GM19238 (cell line): Measurements from ENCODE around the gene NCS1.
"Not testable (repeated sequence)": the region's sequence is repeated elsewhere in the genome, so short reads cannot be mapped to it uniquely, and the experiment has no call there.

Experiments used
- DNase-seq: peaks from one replicate; pipeline ENCODE4 v3.0.0; 2011; ENCODE audit warnings: low spot score; ENCODE audit not compliant: insufficient read length

Gene NCS1

DNA sequence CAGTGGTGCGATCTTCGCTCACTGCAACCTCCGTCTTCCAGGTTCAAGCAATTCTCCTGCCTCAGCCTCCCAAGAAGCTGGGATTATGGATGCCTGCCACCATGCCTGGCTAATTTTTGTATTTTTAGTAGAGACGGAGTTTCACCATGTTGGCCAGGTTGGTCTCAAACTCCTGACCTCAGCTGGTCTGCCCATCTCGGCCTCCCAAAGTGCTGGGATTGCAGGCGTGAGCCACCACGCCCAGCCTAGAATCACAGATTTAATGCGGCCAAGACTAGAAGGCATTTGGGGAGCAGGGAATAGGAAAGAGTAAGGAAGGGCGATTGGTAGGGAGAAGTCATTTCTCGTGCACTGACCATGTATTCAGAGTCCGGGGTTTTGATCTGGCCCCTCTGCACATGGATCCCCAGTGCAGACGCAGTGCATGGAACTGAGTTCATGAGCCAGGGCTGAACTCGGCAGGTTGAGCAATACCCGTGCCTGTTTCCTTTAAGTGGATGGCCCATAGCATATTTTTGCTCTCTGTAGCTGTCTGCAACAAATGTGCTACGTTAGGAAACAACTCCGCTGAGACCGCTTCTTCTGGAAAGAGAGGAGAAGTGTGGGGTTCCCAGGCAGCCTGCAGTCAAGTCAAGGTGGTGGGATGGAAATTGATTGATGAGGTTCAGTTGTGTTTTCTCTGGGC, 90.0 kb downstream of the NCS1 start:
- no peak for DNase-seq

- DNase-seq: no peak
These were observed 90.6 kb downstream of the NCS1 start for GRCh38 chr9:130262771-130263170.

DNA sequence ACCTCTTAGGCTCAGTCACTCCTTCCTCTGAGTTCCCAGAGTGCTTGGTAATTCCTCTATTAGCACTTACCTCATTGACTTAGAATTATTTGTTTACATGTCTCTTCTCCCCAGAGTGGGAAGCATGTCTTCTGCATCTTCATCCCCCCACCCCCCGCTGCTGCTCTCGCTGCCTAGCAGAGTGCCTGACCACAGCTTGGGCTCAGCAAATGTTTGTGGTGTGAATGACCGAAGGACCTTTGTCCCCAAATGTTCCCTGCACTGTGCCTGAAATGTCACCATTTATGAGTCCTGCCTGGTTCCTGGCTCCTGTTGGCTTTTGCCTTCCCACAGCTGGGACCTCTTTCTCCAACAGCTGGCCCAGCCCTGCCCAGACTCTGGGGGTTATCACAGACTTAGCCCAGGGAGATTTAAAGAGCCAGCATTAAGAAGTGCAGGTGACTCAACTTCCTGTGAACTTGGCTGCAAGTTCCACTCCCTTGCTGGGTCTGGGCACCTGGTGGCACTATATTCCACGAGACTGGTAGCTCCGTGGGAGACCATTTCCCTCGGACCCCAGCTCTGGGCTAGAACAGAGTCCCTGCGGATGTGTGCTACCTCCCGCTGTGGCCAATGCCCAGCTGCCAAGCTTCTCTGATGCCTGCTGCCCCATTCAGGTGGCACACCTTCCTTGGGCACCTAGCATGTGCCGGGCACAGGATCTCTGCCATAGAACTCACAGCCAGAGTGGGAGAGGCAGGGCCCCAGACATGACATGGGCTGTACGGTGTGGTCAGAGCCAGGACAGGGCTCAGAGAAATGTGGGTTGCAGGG, 91.6 kb downstream of the NCS1 start:
- no peak for DNase-seq

GRCh38 chr9:130264414-130265350, 92.5 kb downstream of the NCS1 start:
- DNase-seq: no peak

DNA sequence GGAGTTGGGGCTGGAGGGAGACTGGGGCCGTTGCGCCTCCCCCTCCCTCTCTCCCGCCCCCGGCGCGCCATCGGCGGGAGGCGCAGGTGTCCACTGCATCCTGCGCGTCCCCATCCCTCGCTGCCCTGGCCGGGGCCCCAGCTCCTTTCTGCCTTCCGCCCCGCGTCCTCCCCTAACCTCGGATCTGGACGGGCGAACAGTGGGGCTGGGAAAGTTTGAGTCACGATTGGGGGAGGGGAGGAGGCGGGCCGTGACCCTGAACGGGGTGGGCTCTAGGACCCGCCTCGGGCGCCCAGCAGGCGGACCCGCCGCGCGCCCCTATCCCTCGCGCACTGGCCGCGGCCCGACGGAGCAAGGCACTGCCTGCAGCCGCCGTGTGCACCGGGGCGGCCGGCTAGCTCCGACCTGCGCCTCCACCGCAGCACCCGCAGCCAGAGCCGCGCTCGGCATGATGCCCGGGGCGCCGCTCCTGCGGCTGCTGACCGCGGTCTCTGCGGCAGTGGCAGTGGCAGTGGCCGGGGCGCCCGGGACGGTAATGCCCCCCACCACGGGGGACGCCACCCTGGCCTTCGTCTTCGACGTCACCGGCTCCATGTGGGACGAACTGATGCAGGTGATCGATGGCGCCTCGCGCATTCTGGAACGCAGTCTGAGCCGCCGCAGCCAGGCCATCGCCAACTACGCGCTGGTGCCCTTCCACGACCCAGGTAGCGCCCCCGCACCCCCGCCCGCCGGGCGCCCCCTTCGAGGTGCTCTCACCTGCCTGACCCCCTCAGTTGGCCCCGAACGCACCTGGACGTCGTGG, 93.4 kb downstream of the NCS1 start, which contains the start of gene HMCN2:
HMCN2 (plus strand) TSS at position 330 of the 805 bp plus-strand sequence; CDS start at position 449, 119 bp downstream.
- DNase-seq: no peak

- no peak for DNase-seq
These were observed 94.3 kb downstream of the NCS1 start for GRCh38 chr9:130266236-130267098.

GRCh38 chr9:130267930-130268329, 95.7 kb downstream of the NCS1 start:
- DNase-seq: no peak

DNA sequence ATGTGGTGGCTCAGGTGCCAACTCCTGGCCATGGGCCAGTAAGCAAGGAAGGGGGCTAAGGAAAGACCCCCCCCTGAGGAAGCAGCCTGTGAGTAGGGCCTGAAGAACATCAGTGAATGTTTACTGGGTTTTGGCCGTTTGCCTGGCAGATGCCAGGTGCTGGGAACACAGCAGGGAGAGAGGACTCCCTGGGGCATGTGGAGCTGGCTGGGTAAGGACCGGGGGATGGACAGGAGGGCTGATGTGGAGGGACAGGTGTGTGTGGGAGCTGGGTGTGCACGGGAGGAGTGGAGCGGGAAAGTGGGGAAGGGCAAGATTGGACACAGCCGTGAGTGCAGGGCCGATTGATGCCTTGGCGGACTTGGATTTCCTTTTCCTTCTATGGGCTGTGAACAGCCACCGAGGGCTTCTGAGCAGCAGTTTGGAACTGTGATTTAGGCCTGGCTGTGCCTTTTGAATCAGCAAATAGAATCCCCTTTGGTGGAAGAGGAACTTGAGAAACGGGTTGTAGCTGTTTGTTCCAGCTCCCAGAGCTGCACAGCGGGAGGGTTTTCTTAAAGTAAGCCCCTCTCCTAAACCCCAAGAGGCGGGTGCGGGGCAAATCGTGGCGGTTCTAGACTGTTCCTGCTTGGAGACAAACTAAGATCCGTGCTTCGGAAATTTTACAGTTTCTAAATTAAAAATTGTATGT, 96.5 kb downstream of the NCS1 start:
- DNase-seq: no peak

DNA sequence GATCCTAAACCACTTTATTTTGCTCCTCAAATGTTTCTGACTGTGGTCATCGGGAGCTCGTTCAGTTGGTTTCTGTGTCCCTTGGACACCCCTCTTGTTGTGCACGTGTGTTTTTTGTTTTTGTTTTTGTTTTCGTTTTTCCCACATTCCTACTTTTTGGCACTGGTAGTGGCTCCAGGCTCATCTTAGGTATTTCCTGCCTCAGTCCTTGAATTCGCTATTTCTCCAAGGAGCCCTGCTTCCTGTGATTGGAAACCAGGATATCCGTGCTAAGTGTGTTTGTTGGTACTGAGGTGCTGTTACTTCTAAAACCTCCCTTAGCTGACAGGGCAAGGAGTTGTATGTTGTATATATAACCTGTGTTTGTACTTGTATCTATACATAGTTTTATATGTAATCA, 99.3 kb downstream of the NCS1 start:
- no peak for DNase-seq

GRCh38 chr9:130275156-130275555, 103.0 kb downstream of the NCS1 start:
- DNase-seq: no peak

- no peak for DNase-seq
These were observed 103.9 kb downstream of the NCS1 start for GRCh38 chr9:130276121-130276520.

GRCh38 chr9:130276955-130277354, 104.8 kb downstream of the NCS1 start:
- no peak for DNase-seq

DNA sequence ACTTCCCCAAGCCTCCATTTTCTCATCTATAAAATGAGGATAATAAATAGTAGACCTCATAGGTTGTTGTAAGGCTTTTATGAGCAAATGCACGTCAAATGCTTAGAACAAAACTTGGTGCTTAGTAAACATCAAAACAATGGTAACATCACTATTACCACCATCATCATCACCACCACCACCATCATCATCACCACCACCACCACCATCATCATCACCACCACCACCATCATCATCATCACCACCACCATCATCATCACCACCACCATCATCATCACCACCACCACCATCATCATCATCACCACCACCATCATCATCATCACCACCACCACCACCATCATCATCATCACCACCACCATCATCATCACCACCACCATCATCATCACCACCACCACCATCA, 105.3 kb downstream of the NCS1 start:
- DNase-seq: not testable (repeated sequence)

DNA sequence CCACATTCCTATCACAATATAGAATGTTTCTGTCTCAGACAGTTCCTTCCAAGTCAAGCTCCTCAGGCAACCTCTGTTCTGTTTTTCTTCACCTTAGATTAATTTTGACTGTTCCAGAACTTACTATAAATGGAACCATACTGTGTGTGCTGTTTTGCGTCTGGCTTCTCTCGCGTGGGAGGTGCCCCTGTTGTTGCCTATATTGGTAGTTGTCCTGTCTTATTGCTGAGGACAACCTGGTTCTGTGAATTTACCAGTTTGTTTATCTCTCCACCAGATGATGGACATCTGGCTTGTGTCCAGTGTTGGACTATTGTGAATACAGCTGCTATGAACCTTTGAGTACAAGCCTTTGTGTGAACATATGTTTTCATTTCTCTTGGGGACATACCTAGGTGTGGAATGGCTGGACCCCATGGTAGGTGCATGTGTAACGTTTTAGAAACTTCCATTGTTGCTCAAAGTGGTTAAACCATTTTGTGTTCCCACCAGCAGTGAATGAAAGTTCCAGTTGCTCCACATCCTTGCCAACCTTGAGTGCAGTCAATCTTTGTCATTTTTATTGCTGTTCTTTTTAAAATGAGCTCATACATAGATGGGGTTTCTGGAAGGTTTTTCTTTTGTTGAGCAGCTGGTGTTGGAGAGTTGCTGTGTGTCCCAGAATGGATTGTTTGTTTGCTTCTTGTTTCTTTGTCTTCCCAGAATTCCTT, 111.5 kb downstream of the NCS1 start:
- no peak for DNase-seq

GRCh38 chr9:130284249-130284625, 112.0 kb downstream of the NCS1 start:
- DNase-seq: no peak

- DNase-seq: no peak
These were observed 112.5 kb downstream of the NCS1 start for GRCh38 chr9:130284690-130285089.

- DNase-seq: no peak
These were observed 113.1 kb downstream of the NCS1 start for GRCh38 chr9:130285271-130285670.

- no peak for DNase-seq
These were observed 114.0 kb downstream of the NCS1 start for GRCh38 chr9:130286072-130286770.
